Measurements from ENCODE around the gene POLN.

Gene POLN

DNA sequence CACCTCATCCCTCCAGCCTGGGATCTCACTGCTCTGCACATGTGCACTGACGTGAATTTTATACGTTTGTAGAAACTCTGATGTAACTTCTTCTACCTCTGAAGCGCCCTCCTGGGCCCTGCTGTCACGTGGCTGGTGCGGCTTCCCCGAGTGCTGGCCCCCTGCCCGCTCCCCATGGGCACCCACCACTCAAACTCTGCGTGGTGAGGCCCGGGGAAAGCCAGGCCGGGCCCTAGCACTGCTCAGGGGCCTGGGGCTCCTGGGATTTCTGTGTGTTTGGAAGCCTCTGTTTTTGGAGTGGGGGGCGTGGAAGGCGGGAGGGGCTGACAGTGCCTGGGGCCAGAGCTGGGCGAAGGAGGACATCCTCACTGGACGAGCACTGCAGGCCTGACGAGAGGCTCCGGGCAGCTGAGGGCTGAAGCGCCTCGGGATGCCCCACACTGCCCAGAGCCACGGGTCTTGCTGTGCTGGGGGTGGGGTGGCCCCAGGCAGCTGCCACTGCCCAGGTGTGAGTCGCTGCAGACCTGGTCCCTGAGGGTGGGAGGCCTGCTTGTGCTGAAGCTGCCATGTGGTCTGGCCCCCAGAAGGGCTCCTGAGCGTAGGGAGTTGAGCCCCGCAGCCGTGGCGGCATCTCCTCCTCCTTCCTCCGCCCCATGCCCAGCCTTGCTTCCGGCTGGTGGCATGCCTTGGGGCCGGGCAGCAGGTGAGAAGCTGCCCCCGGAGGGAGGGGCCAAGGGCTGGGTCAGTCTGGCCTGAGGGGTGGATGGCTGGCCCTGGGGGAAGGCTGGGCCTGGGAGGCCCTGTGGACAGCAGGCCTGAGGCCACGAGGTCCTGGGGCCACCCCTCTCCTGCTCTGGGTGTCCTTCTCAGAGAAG, 175.1 kb downstream of the POLN start:
- no peak for DNase-seq

GRCh38 chr4:2066011-2066551, 175.8 kb downstream of the POLN start:
- DNase-seq: no peak

GRCh38 chr4:2065106-2065930, 176.6 kb downstream of the POLN start:
- DNase-seq: no peak

GRCh38 chr4:2064276-2064991, 177.5 kb downstream of the POLN start:
- DNase-seq: no peak

DNA sequence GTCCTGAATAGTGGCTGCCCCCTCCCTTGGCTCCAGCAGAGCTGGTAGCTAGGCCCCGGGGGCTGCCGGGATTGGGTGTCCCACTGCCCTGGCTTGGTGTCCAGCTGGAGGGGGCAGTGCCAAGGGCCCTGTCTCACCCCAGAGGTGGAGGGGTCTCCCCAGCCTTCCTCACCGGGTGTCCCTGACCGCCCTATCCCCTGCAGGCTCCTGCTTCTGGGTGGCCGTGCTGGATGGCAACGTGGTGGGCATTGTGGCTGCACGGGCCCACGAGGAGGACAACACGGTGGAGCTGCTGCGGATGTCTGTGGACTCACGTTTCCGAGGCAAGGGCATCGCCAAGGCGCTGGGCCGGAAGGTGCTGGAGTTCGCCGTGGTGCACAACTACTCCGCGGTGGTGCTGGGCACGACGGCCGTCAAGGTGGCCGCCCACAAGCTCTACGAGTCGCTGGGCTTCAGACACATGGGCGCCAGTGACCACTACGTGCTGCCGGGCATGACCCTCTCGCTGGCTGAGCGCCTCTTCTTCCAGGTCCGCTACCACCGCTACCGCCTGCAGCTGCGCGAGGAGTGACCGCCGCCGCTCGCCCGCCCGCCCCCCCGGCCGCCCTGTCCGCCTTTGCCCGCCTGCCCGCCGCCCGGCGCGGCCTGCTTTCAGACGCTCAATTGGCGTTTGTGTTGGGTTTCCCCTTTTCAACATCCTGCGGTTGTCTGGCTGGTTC, 178.2 kb downstream of the POLN start:
- no peak for DNase-seq

DNA sequence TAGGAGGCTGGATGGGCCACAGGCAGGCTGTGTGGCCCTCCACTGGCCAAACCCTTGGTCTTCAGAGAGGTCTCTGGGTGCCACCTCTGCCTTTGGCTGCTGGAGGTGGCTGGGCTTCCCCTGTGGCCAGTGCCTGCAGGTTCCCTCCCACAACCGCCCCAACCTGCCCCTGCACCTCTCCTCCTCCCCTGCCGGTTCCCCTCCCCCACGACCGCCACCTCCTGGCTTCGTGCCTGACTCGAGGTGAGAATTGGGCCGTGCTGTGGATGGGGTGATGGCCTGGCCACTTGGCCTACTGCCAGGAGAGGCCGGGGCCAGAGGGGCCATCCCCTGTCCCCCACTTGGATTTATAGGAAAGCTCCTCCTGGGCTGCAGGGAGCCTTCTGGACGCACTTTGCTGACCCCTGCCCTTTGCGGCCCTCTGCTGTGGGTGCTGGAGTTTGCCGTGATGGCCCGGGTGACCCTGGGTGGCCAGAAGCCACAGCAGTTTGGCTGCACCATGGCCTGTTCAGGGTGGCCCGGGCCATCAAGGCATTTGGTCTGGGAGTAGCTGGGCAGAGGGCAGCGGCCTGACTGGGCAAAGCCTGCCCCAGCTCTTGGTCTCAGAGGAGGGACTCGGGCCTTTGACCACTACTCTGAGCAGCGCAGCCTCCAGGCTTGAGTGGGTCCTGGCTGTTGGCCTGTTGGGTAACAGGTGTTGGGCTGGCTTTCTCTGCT, 179.0 kb downstream of the POLN start:
- peak in 1 of 6 experiments; percentile 8 for DNase-seq

DNA sequence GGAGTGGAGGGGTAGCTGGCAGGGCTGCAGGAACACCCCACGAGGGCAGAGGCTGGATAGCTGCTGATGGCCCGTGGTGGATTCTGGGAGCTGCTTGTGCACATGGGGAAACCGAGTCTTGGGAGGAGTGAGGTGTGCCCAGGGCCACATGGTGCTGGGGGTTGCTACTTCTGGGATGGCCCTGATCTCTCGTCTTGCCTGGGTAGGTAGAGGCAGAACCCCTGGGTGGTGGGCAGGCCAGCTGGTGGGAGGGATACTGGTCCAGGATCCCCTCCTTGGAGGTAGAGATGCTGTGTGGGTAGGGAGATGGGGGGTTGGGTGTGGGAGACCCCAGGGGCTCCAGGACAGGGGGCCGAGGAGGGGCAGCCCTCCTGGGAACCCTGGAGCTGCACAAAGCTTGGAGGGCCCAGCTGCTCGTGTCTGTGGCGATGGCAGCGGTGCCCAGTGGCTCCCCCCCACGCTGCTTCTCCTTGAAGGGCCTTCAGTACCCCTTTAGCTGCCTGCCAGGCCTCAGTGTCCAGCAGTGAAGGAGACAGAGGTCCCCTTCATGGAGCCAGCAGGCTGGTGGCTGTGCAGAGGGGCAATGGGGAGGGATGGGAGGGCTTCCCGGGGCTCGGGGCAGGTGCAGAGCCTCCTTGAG, 179.6 kb downstream of the POLN start:
- no peak for DNase-seq

- no peak for DNase-seq
These were observed 180.5 kb downstream of the POLN start for GRCh38 chr4:2061186-2062131.

- no peak for DNase-seq
These were observed 181.2 kb downstream of the POLN start for GRCh38 chr4:2060611-2061185.

DNA sequence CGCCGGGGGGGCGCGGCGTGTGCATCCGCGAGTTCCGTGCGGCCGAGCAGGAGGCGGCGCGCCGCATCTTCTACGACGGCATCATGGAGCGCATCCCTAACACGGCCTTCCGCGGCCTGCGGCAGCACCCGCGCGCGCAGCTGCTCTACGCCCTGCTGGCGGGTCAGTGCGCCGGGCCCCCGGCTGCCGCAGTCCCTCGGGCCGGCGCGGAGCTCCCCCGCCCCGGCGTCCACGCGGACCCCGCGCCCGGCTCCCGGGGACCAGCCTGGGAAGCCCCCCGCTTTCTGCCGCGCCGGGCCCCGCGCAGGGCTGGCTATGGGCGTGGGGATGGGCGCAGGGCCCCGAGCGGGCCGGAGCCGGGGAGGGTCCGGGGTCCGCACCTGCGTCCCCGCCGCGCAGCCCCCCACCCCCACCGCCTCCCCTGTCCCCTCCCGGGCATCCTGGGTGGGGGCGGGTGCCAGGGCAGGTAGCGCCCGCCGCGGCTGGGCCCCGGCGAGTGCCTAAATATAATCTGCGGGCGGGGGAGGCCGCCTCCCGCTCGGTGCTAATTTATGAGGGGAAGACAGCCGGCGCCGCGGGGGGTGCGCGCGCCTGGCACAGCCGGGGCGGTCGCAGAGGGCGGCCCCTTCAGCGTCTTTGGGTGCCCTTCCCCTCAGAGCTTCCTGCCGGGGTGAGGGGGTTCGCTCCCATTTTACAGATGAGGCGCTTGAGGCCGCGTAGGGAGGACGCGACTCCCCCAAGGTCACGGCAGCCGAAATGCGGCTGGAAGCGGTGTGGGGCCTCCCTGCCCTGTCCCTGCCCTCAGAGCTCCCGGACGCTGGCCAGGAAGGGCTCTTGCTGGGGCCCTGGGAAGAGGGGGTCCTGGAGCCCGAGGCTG, 182.0 kb downstream of the POLN start:
- no peak for DNase-seq

GRCh38 chr4:2059046-2059725, 182.7 kb downstream of the POLN start, which contains the start of gene NAT8L:
Gene NAT8L (plus strand): TSS chr4:2059327. CDS start chr4:2059512, 185 bp downstream.
- no peak for DNase-seq

DNA sequence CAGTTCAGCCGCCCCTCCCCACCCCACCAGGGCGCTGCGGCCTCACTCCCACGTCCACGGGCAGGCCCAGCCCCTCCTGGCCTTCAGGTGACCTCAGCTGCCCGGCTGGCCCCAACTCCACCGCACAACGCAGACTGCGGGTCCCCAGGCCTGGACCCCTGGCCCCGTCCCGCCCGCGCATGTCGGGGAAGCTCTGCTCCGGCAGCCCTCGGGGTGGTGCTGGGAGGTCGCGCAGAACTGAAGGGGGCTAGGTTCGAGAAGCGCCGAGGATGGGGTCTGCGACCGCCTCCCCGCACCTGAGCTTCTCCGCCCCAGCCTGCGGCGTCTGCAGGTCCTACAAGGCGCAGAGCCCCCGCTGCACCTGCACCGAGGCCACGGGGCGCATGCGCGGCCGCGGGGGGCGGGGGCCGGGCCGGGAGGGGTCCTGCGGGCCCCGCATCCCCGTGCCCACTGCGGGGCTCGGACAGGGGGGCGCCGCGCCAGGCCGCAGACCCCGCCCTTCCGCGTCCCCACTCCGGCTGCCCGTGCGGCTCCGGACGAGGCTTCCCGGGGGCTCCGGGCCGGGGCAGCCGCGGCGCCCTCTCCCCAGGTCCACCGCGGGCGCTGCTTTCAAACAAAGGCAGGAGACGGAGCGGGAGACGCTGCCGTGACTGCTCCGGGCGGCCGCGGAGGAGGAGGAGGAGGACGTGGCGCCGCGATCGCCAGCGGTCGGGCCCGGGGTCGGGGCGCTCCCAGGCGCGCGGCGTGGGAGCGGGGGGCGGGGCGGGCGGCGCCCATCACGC, 183.5 kb downstream of the POLN start:
- no peak for DNase-seq

DNA sequence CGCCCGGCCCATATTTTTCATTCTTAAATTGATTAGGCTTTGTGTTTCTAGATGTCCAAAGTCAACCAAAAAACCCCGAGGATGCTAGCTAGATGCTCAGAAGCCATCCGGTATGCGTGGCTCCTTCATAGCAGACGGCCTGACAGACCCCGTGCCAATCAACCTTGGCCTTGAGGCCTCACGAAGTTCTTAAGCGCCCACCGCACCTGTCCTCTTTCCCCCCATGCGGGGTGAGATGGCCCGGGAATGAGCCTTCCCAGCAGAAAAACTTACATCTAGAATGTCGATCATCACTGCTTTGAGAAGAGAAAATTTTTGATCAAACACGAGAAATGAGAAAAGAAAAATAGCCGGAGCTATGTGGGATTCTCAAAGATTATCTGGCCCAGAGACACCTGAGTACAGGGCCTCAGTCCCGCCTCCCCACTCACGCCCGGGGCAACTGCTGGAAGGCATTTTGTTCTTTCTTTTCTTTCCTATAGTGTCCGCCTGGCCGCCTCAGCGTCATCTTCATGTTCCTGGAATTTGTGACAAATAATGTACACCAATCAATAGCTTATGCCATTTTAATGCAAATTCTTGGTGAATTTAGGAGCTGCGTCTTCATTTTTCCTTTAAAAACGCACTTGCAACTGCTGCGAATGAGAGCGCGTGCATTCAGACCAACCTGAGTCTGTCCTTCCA, 184.4 kb downstream of the POLN start:
- no peak for DNase-seq

- no peak for DNase-seq
These were observed 187.7 kb downstream of the POLN start for GRCh38 chr4:2054217-2054616.

GRCh38 chr4:2051086-2051485, 190.8 kb downstream of the POLN start:
- DNase-seq: no peak

- DNase-seq: no peak
These were observed 192.1 kb downstream of the POLN start for GRCh38 chr4:2049811-2050210.
